CD4-positive, alpha-beta T cell treated with Interleukin-17A for 1 hour (primary cell): ENCODE measurements around the gene CACNA2D4.

Experiments
- DNase-seq: peaks from one replicate; pipeline ENCODE4 v3.0.0-alpha.2; 2020

CACNA2D4 gene

DNA sequence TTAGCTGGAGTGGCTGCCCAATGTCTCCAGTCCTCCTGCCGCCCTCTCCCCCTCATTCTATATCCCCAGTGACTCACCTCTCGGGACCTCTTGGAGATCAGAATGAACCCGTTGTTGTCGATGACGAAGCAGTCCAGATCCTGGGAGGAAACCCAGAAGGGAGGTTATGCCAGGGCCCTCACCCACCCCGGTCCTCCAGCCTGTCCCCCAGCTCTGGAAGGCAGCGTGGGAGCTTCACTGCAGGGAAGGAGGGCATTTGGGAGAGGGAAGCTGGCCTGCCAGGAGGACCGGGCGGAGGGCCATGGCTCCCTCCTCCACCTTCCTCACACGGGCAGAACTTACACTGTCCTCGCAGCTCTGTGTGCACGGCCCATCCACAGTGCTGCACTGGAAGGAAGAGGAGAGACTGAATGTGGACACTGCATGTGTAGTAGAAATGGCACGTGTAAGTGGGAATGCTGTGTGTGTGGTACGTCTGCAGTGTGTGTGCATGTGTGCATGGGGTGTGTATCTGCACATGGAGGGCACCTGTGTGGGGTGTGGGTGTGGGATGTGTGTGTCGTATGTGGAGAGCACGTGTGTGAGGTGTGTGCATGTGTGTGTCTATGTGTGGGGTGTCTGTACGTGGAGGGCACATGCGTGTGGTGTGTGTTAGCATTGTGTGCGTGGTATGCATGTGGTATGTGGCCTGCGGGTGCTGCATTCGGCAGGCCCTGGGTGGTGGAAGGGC is 108.1 kb downstream of the CACNA2D4 start:
- DNase-seq, result no peak

DNA sequence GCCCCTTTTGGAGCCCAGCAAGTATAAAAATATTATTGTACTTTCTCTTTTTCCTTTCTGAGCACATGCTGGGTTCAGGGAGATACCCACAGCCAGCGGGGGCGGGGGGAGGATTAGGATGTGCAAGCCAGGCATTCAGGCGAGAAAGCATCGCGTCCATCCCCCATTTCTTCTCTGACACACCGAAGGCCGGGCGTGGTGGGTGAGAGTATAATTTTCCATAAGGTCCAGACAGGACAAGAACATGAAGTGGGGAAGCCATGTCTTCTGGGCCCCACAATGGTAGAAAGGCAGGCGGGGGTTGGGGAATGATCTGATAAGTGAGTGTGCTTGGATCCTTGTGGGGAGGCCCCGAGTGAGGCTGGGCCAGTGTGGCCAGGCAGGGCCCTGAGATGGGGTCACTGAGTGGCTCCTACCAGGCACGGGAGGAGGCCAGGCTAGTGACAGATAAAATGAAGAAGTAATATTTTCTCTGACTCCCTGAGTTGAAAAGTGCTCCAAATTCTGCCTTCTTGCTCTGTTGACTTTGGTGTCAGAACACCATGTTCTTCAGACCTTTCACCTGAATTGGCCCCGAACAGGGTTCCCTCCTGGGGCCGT is 108.8 kb downstream of the CACNA2D4 start:
- DNase-seq, result no peak

DNA sequence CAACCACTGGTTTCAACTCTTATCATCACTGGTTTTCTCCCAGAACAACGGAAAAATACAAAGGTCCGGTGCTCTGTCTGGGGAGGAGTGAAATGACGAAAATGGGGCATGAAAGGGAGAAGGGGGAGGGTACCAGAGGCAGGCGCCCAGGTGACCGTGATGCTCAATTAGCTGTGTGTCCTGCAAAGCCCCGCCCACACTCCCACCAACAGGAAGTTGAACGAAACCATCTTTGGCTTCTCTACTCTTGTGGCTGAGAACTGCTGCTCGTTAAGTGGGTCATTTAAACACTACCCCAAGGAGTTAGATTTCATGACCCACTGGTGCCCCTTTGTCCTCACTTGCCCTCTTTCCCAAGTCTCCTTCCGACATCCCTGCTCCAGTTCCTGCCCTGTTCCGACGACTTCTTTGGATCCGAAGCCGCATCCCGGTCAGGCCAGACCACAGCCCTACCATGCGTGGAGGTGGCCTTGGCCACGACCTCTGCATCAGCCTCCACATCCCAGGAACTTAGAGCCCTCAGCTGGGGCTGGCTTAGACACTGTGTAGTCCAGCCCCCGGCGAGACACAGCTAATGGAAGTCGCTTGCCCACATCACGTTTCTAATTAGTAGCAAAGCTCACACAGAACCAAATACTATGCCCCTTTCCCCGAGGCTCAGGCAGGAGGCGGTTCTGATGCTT is 109.5 kb downstream of the CACNA2D4 start:
- DNase-seq, result peak; percentile 33

DNA sequence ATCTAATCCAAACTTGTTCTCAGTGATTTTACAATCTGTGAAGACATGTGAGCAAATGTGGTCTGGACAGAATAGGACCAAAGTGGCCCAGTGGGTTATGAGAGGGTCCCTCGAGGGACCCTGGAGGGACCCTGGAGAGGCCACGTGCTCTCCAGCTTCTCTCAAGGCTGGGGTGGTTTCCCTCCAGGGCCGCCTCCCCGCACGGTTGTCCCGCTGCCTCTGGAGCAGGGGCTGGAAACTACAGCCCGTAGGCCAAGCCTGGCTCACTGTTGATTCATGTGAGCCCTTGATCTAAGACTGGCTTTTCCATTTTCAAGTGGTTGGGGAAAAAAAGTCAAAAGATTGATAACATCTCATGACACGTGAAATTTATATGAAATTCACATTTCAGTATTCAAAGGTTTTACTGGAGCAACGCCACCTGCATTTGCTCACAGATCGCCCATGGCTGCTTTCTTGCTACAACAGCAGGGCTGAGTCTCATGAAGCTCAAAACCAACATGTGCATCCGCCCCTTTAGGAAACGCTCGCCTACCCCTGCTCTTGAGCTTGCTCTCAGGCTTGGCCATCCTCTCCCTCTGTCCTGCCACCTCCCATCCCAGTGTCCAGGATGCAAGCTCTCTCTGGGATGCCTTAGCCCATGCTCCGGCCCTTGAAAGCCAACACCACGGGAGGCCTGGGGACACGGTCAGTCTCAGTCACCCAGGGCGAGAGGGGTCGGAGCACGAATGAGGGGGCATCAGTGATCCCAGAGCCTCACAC is 110.2 kb downstream of the CACNA2D4 start:
- no peak for DNase-seq

DNA sequence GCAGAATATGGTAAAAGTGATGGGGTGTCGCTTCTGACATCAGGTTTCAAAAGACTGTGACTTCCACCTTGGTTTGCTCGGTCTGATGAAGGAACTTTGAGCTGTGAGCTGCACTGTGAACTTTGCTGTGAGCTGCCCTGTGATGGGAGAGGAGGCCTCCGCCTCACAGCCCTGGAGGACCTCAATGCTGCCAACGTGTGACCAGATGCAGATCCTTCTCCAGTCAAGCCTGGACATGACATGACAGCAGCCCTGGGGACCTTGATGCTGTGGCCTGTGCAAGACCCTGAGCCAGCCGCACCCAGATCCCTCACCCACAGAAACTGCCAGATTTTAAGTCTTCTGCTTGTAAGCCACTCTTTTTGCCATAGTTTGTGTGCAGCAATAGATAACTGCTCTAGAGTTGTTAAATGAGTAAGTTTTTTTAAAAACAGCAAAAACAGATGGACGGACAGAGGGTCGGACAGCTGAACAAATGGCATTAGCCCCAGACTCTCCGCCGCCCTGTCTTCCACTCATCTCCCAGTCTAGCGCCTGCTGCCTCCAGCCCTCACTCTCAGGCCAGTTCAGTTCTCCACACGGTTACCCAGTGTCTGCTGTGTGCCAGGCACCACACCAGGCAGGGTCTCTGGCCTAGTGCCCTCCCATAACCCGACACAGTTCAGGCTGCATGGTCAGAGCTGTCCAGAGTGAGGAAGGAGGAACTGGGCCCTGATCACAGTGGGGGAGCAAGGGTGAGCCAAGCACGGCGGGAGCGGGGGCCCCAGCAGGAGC is 111.2 kb downstream of the CACNA2D4 start:
- no peak for DNase-seq

DNA sequence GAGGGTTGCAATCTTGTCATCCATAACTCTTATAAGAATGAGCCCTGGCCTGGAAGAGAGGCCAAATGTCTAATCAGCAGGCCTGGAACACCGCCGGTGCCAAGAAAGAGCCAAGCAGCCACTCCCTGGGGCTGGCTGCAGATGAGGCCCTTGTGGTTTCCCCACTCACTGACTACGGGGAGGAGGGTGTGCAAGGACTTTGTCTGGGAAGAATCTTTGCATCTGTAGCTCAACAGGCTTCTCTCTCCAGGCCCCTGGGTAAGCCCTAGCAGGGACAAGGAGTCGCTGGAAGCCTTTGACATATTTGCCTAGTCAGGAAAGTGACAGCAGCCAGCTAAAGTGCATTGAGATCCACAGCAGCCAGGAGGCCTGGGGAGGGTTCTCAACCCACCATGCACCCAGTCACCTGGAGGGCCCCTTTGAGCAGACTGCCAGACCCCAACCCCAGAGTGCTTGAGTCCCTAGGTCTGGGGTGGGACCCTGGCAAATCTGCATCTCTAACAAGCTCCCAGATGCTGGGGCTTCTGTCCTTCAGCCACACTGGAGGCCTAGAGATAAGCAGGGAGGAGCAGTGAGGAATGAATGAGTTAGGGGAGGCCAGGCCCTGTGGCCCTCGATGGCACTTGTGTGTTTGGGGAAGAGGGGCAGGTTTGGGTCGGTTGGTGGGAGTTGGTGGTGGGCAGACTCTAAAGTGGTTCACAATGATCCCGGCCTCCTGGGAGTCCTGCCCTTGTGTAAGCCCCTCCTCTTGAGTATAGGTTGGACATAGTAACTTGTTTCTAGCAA is 112.0 kb downstream of the CACNA2D4 start:
- no peak for DNase-seq

DNA sequence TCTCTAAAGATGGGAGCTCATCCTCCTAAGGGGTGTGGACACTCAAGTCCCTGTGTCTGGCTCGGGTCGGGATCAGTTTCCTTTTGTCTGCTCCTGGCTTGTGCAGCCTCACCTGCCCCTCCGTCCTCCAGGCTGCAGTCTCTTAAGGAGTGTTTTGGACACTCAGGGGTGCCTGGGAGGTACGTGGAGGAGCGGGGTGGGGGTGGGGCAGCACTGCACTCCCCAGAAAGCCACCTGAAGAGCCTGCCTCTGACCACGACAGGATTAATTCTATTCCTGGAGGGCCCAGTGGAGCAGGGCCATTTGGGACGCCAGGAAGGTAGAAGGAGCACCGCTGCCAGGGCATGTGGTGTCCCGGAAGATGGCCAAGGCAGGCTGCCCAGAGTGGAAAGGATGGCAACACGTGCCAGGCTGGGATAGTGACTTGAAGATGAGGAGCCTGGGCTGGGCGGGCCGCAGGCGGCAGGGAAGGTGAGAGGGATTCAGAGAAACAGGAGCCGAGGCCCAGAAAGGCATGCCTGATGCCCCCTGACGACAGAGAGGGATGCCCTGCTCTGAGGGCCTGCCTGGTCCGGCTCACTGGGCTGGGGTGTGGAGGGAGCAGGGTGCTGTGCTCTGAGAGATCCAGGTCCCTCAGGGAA is 112.9 kb downstream of the CACNA2D4 start:
- no peak for DNase-seq

DNA sequence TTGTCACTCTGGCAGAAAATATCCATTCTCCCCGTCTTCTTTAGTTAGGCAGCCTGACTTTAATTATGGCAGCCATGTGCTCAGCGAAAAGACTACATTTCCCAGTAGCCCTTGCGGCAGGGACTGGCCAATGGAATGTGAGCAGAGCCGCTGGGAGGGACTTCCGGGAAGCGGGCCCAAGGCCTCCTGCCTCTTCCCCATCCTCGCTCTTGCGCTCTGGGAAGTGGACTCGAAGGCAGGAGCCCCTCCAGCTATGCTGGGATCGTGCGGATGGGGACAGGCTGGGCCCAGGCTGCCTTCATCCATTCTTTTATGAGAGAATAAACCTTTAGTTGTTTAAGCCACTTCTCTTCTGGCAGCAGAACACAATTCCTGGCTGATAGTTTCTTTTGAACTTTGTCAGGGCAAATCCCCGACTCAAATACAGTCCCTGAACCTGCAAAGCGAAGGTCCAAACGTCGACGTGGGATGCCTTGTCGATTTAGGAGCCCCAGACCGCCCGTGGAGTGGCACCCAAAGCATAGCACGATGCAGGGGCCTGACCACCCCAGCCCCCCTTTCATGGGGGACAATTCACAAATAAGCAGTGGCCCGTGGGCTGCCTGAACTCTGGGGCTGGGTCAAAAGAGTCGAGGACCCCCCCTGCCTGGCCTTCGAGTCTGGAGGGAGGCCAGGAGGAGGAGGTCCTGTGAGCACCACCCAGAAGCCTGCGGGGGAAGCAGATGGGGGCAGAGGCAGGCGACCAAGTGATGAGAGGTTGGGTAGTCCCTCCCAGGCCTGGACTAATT is 113.7 kb downstream of the CACNA2D4 start:
- peak; percentile 90 for DNase-seq

DNA sequence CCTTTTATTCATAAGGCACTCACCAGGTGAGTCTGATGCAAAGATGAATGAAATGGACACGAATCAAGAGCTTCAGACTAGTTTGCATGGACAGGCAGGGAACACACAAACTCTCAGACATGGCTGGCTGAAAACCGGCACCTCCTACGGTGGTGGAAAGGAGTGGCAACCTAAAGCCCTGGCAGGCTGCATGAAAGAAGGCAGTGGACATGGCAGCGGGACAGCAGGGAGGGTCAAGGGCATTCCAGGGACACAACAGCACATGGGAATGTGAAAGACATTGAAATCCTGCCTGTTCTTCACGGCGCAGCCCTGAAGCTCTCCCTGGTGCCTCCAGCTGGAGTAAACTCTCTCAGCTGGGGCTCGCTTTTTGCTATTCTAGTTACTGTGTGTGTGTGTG is 114.7 kb downstream of the CACNA2D4 start:
- DNase-seq, result no peak

DNA sequence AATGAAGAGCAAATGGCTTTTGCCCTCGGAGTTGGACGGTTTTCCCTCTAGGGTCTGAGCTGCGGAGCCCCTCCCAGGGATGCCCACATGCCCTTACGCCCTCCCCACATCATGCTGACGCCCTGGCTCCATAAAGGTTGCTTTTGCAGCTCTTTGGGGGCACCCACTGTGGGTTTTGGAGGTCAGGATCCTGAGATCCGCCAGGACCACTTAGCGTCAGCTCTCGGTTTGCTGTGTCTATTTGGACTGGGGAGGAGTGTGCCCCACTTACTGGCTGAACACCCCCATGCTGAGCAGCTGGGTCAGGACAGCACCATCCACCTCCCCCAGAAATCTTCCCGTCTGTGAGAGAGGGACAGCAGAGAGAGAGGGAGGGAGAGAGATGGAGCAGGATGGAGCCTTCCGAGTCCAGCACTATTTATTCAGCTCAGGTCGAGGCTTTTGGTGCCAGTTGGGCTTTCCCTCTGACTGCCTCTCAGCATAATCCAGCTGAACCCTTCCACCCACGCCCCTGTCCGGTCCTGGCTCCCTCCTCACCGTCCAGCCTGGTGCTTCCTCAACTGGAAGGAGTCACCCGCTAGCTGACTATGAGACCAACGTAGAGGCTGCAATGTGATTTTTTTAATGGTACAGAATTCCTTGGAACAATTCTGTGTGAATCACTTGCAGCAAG is 117.0 kb downstream of the CACNA2D4 start:
- DNase-seq, result no peak

DNA sequence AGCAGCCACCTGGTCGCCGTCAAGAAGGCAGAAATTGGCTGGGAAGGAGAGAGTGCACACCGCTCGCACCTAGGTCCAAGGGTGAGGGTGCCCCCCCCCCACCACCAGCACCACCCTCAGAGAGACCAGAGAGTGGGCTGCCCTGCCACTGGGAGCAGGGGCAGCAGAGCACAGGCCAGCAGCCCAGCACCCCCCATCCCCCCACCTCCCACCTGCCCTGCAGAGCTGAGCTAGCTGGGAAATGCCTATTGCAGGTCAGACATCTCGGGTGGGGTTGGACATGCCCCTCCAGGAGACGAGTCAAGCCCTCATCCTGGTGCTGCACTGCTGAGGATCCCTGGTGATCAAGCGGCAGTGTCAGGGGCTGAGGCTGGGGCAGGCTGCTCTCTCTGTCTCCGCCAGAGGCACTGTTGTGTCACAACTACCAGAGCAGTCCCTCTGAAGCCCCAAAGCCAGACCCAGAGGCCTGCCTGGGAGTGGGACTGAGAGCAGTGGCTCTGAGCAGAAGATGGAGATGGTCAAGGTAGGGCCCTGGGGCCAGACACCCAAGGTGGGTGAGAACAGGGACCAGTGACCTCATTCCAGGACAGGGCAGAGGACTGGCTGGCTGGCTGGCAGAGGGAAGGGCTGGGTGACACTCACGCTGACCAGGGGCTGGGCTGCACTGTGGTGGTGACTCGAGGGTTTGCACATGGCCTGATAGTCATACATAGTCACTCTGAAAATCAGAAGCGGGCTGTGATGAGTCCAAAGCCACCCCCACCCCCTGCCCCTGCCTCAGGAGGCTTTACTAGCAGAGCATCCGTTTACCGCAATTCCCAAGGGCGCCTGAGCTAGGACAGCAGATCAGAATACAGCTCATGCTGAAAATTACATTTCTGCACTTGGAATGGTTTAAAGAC is 117.8 kb downstream of the CACNA2D4 start:
- no peak for DNase-seq

DNA sequence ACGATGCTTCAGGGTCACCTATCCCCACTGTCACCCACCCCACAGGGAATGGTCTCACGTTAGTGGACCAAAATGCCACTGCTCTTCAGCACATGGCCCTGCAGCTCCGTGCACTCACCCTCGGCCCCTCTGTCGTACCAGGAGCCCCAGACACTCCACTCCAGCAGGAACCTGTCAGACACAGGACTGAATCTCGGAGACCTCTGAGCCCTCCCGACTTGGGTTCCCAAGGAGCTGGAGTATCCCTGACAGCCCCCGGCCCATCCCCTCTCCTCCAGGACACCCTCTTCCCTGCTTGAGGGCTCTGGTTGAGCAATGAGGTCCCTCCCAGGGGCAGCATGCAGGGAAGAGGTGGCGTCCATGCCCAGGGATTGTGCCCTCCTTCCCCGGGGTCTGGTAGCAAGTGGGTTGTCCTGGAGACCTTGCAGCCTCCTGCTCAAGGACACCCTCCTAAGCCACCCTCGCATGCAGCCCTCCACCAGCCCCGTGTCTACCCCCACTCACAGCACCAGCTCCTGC is 118.5 kb downstream of the CACNA2D4 start:
- DNase-seq, result no peak

DNA sequence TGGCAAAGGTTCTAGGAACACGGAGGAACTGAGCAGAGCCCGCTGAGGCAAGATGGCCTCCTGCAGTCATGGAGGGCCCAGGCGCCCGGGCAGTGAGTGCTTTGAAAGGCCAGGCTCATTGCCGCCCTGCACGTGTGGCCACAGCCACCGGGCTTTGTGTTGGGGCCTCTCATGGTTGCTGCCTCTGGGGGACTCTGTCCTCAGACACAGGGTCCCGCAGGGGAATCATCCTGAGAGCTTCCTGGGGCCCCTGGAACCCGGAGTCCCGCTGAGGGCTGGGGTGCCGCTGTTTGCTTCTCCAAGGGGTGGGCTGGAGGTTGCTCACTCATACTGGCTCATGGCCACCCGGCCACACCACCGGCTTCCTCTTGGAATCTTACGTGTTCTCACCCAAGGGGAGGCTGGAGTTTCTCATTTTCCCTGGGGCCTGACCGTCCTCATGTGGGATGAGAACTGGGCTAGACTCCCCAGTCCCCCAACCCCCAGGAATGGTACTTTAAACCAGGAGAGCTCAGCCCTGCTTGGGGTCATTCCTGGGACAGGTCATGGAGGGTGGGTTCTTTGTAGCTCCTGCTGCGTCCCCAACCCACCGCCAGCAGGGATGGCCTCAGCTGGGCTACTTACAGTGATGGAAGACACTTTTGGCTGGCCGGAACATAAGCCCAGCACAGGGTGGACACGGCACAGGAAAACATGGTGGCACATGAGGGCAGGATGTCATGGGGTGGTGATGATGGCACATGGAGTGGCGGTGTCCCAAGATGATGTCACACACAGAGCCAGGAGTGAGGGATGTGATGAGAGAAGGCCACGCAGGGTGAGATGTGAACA is 119.2 kb downstream of the CACNA2D4 start:
- no peak for DNase-seq

DNA sequence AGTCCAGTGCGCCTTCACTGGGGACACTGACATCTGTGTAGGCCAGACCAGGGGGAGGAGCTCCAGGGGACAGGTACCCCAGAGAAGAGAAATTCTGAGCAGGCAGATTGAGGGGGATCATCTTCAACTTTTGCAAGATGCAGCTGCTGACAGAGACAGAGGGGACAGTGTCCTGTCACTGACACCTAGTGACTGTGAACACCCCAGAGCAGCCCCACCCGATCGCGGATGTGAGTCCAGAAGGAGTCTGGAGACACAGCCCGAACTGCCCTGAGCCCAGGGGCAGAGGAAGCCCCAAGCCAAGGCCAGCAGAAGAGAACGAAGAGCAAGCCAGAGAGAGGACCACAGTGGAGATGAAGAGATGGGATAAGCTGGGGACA is 119.8 kb downstream of the CACNA2D4 start:
- no peak for DNase-seq

DNA sequence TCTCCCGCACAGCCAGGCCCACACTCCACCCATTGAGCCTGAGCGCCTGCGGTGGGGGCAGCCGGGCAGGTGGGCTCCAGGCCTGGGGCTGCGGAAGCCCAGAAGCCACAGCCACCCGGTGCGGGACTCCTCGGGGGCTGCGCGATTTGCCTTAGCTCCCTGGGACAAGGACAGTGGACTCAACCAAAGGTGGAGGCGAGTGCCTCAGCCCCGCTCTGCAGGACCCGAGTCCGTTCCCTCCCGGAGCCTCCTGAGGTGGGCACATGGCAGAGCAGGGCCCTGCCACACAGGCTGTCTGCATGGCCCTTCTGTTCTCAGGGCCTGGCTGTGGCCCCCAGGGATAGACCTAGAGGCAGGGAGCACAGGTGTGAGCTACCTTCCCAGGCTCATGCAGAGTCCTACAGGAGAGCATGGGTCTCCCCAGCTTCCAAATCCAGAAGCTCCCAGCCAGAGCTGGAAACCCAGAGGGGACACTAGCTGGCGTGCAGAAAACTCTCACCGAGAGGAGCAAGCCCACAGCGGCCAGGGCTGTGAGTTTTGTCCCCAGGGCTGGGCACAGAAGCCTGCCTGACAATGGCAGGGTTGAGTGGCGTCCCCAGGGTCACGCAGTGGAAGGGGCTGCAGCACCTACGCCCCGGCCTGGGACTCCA is 120.3 kb downstream of the CACNA2D4 start:
- no peak for DNase-seq

DNA sequence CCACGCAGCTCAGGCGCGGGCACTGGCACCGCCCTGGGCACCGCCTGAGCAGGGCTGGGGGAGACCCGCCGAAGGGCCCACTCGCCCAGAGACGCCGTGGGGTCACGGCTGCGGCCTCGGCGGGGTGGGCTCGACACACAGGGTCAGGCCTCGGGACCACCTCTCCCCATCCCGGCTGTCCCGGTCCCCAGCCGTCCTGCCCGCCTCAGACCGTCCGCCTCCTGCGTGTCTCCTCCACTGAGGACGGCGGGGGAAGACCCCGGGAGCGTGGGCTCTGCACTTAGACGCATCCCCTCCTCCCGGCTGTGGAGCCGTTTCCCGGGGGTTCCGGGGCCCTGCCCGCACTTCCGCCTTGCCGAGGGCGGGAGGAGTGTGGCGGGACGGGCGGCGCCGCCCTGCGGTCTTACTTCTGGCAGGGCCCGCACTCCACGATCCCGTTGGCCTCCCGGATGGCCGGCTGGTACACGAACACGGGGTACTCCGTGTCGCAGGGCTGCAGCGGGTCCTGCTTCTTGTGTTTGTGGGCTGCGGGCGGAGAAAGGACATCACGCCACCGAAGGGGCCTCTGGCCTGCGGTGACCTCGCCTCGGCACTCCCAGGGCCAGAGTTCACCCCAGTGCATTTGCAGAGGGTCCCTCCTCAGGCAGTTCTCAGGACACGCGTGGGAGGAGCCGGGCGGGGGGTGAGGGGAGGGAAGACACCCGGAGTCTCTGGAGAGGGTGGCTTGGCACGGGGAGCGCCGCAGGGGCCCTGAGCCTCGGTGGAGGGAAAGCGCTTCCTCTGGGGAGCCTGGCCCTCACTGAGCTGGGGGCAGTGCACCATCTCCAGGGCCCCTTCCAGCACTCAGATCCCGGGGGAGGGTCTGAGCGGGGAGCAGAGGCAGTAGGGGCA is 121.2 kb downstream of the CACNA2D4 start:
- DNase-seq, result peak; percentile 59
